ENCODE results near the gene TMEM117. TPM values are rescaled to one million over a fixed set of nuclear protein-coding genes. Genes with fewer than 3 reads are reported as not detected.

Gene TMEM117
- total and polyA plus RNA-seq, 10 of the 15 experiments (the other 5 are each of a cell fraction or from before 2014, with no cell fraction given): 3.1 to 8.2 (median 6.1) TPM

GRCh38 chr12:43883748-43884147 is 47.9 kb downstream of the TMEM117 start:
- SMC1A ChIA-PET (ENCODE audit: uncharacterized antibody, unreplicated experiment): interaction anchor here (0.7 to 4.5 kb wide), 9 partner anchors 77 to 535 kb away, joined by 3 to 39 read pairs (median 9); partner anchors contain the start of genes IRAK4, PUS7L and TWF1
- Histone ChIP-seq H3K9me3 (replicated peaks; ENCODE audit: control insufficient read depth, insufficient read depth, low read length) (no peaks in the 10 kb centered on the region), H3K79me2 (ENCODE audit: control insufficient read depth, insufficient read depth, low read length) (no peaks in the 10 kb centered on the region), H3K4me2 (ENCODE audit: control insufficient read depth, insufficient read depth) (no peak overlapping the region), H3K27ac (ENCODE audit: control insufficient read depth, insufficient read depth) (no peak overlapping the region), H3K36me3 (ENCODE audit: control insufficient read depth in 2 of 2, insufficient read depth in 2 of 2, low read length in 1 of 2) (no peaks in the 10 kb centered on the region), H2AFZ (ENCODE audit: control insufficient read depth, low read depth, low read length) (no peak overlapping the region), H3K4me3 (no peak overlapping the region), H3K4me1 (ENCODE audit: control insufficient read depth, insufficient read depth, low read length) (no peaks in the 10 kb centered on the region), H4K20me1 (ENCODE audit: control insufficient read depth, insufficient read depth) (no peaks in the 10 kb centered on the region), H3K9ac (ENCODE audit: control insufficient read depth, insufficient read depth, low read length) (no peak overlapping the region), H3K27me3 (replicated peaks in 1 of 2; ENCODE audit: control insufficient read depth in 2 of 2, insufficient read depth in 2 of 2, low read length in 1 of 2) (no peaks in the 10 kb centered on the region)
- no TSS peak for BruUV-seq (replicated peaks)
- TF ChIP-seq NBN (IDR thresholded peaks at IDR 0.05) (no peak), PML (IDR thresholded peaks at IDR 0.05; ENCODE audit: low read length) (no peak), POU2F2 (IDR thresholded peaks at IDR 0.05; ENCODE audit: borderline replicate concordance, low read depth, low read length) (no peak), SIN3A (IDR thresholded peaks at IDR 0.05; ENCODE audit: low read depth, low read length) (no peak), KDM1A (IDR thresholded peaks at IDR 0.05; ENCODE audit: borderline replicate concordance) (no peak), HDAC2 (IDR thresholded peaks at IDR 0.05) (no peak), PKNOX1 (IDR thresholded peaks at IDR 0.05) (no peak), CBX3 (IDR thresholded peaks at IDR 0.05; ENCODE audit: borderline replicate concordance, low read depth) (no peak), TCF12 (IDR thresholded peaks at IDR 0.05; ENCODE audit: low read depth, low read length) (no peak), HDGF (IDR thresholded peaks at IDR 0.05) (no peak), JUNB (IDR thresholded peaks at IDR 0.05) (no peak), ZBED1 (IDR thresholded peaks at IDR 0.05; ENCODE audit: borderline replicate concordance) (no peak), TCF3 (IDR thresholded peaks at IDR 0.05; ENCODE audit: borderline replicate concordance, insufficient read depth, low read depth, low read length) (no peak), IRF5 (IDR thresholded peaks at IDR 0.05; ENCODE audit: borderline replicate concordance) (no peak), NFYA (IDR thresholded peaks at IDR 0.05; ENCODE audit: borderline replicate concordance, low read depth, low read length) (no peak), CBX5 (IDR thresholded peaks at IDR 0.05; ENCODE audit: low read depth) (no peak), ZNF207 (IDR thresholded peaks at IDR 0.05; ENCODE audit: borderline replicate concordance) (no peak)
- no peak for ATAC-seq
- FAIRE-seq: no peak
- WGBS (ENCODE audit: insufficient coverage, insufficient replicate concordance, low lambda C conversion rate, missing lambda C conversion rate): 67% methylated on average over 2 of the region's 2 CpGs
- POLR2A ChIA-PET: no interaction called here
- RAD21 ChIA-PET (ENCODE audit: unreplicated experiment): interaction anchor here (1.0 to 3.7 kb wide), 5 partner anchors 78 to 439 kb away, joined by 3 to 43 read pairs (median 20); partner anchors contain the start of genes IRAK4, PUS7L and TWF1
- intact Hi-C loops (cut with micrococcal nuclease; ENCODE audit: unreplicated experiment): loop anchor here (2.0 kb wide), 1 partner anchor 77 kb away; the partner anchor contains the start of gene TWF1
- CTCF ChIA-PET: interaction anchor here (0.7 to 3.3 kb wide), 15 partner anchors 9 to 607 kb away, joined by 3 to 67 read pairs (median 8); partner anchors contain the start of genes IRAK4, PUS7L and TWF1
- no peak for DNase-seq (ENCODE audit: low read depth, low spot score)
- in situ Hi-C loops (cut with MboI): loop anchor here (5.0 kb wide), 2 partner anchors 106 to 436 kb away; no protein-coding TSS in a partner anchor
